Stimulated activated CD4-positive, alpha-beta T cell treated with anti-CD3 and anti-CD28 coated beads, Interleukin-1b, Interleukin-23, amount 100 ng/mL, for 24 hours (primary cell): ENCODE data around the gene ANKRD34B.

Experiments
- DNase-seq, 4 experiments: peaks; one replicate each; pipeline ENCODE4 v3.0.0-alpha.2; 2020; ENCODE audit warnings: low read depth in 4 of 4, low spot score in 1 of 4

ANKRD34B gene

DNA sequence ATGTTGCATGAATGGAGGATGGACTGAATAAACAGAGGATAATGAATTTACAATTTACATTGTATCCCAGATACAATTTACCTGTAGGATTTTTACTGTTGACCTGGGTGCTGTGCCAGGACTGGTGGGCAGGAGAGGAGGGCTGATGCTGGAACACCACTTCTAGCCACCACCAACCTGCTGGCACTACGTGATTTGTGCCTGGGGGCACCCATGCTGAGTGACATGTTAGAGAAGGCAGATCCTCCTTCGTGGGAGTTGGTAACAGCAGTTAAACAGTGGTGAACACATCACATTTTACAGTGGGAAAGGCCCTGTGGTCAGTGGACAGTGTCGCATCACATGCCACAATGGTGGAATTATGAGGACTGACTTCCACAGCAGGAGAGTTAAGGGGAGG is 3.0 kb upstream of the ANKRD34B start:
- DNase-seq, result no peak

DNA sequence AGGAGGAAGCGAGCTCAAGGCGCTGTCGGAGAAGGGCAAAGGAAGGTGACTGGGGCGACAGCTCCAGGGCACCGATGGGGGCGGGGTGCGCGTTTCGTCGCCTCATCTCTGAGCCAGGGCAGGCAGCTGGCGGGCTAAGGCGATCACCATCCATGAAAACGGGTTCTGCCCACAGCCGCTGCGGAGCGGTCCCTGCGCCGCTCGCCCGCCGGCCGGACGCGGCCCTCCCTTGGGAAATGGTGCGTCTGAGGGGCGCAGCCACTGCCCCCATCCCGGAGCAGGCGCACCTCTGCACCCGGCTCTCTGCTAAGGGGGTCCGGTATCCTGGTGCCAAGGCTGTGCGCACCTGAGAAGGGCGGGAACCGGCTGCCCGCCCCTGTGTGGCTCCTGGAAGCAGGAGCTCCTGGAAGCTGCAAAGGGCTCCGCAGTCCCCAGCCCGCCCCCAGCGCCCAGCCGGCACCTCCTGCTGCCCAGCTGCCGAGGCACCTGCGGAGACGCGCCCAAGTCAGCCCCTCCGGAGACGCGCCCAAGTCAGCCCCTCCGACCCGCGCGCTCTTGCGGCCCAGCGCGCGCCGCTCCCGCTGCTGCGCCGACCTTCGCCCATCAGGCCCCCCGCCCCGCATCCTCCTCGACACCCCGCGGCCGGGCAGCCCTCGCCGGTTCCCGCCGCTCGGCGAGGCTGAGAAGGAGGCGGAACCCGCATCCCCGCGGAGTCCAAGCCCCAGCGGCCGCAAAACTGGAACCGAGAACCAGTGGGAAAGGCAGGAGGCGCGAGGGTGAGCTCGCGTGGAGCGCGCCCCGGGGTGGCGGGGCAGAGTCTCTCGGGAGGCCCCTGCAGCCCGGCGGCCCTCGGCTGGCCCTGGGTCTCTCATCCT is 757 bp downstream of the ANKRD34B start:
- DNase-seq, result no peak

DNA sequence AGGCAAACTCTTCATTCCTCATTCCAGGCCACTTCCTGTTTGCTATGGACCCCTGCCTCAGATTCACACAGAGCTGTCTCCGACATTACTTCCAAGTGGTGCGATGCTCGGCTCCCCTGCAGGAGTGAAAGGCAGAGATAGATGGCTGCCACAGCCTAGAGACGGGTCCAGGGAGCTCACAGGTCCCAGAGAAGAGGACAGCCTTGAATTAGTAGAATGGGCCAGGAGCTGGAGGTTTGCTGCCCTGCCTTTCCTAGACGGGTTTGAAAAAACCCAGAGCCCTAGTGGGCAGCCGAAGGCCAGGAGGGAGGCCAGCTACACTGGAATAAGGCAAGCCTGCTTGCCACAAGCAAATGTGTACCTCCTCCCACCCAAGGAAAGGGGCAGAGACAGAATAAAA is 1.8 kb downstream of the ANKRD34B start:
- DNase-seq, result no peak

DNA sequence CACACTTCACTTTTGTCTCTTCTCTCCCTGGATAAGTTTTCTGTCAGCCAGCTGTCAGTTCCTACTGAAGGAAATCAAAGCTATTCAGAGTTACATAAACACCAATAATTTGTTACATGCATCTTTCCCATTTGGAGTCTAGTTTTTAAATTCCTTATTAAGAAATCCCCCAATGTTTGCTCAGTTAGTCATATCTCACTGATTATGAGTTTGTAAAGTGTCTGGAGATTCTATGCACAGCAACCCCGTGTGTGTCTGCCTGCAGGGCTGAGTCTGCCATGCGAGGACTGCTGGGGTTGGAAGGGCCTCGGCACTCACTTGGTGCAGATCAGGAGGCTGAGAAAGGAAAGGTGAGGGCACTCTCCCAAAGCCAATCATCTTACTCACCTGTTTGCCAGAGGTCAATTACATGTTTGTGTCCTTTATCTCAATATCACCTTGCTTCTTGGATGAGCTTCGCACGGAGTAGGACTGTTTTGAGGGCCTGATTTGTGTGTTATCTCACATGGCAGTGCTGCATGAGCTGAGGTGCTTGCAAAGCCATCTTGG is 3.3 kb downstream of the ANKRD34B start:
- DNase-seq, result no peak

DNA sequence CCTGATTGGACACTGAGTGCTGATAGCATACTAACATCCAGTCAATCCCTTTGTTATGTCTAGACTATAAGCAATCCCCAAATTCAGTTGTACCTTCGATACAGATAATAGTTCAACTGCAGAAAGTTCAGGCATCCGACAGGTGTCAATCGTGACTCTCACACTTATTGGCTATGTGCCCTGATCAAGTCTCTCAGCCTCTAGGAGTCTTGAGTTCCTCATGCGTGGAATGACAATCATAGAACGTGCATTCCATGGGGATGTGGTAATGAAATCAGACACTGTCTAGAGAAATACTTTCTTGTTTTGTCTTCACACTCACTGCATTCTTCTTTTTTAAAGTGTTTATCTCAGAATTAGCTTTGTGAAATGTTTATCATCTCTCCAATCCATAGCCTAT is 4.8 kb downstream of the ANKRD34B start:
- no peak for DNase-seq

DNA sequence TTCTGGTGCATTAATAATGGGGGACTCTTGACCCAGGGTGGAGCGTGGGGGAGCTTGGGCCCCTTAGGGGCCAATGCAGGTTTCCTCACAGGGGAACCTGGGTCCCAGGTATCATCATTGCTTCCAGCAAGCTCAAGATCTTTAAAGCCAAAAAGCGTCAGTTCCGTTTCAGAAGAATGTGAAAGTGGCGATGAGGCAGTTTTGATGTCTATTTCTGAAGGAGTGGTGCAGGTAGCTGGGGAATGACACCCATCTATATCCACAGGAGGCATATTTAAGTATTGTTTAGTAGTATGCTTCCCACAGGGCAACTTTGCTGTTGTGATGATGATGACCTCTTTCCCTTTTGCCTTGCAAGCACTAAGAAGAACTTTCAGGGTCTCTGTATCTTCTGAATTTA is 10.8 kb downstream of the ANKRD34B start:
- no peak for DNase-seq

DNA sequence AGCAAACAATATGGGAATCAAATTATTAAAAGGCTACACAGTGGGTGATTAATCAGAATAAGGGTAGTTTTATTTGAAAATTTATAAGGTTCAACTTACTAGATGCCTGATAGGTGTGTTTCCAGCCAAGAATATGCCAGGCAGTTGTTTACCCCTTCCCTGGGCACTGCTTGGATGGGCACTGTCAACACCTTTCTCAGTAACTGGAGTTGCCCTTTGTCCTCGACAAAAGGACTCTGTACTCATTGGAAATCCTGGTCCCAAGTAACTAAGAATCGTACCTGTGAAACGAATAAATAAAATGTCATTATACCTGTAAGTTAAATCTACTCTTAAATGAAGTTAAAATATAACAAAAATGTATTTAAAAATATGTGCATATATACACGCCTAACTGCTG is 15.0 kb downstream of the ANKRD34B start:
- DNase-seq, result no peak

DNA sequence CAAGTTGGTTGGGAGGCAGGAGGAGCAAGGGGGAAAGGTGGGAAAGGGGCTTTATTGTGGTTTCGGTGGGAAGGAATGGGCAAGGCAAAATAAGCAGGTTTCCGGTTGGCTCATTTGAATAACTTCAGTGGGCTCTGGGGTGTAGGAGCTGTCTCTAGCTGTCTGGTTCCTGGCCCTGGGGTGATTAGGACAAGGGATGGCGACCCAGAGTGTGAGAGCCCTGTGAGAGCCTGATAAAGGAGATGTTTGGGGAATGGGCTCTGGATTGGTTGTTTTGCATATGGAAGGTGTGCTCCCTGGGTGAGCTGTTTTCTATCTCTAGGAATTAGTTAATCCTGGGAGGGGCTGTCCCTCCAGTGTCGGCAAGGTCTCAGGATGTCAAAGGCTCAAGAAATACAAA is 15.4 kb downstream of the ANKRD34B start:
- DNase-seq, result no peak

DNA sequence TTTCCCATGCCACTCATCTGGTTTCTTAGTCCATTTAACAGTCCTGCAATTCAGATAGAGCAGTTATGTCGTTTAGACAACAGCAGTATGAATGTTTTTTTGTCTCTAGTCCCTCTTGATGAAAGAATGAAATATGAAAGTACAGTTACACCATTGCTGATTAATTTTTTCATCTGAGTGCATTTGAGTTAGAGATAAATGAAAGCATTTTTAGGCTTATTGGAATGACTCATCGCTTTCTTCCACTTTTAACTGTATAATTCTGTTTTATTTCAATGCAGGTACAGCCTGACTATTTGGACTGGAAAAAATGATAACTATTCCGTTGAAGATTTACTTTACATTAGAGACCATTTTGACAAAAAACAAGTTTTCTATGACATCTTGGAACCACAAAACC is 28.7 kb downstream of the ANKRD34B start:
- DNase-seq, result no peak

DNA sequence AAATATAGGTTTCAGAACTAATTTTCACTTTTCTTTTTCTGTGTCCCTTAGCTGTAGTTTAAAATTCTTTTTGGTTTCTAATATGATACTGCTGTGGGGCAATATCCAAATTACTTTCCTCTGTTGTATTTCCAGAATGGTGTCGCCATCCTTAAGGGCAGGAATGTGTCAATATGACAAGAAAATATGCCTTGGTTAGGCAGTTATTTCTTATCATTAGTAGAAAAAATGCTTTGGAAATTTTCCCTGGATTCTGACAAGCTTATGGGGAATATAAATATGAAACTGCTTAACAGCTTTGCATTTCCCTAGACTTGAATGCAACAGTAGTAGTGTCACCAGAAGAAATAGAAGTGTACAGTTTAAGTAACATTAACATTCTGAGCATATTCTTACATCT is 29.4 kb downstream of the ANKRD34B start:
- no peak for DNase-seq

DNA sequence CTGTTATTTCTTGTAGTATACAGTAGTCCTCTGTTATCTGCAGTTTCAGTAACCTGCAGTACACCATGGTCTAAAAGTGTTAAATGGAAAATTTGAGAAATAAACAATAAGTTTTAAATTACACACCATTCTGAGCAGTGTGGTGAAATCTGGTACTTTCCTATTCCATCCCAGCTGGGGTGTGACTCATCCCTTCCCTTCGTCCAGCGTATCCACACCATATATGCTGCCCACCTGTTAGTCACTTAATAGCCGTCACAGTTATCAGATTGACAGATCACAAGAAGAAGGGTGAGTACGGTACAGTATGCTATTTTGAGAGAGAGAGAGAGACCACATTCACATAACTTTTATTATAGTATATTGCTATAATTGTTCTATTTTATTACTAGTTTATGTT is 53.3 kb downstream of the ANKRD34B start:
- peak in 1 of 4 experiments; percentile 10 for DNase-seq

DNA sequence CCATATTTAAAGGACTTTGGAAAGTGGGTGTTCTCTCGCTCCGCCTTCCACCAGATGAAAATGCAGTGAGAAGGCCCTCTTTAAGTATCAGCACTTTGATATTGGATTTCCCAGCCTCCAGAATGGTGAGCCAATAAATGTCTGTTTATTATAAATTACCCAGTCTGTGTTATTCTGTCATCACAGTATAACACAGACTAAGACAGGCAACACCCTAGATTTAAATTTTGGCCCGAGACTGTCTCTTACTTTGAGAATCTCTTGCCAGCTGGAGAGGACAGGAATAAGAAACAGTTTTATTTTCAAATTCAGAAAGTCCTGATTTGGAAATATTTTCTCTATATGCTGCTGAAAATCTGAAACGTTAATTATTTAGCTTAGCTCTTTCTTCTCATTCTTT is 60.7 kb downstream of the ANKRD34B start:
- DNase-seq, result no peak

DNA sequence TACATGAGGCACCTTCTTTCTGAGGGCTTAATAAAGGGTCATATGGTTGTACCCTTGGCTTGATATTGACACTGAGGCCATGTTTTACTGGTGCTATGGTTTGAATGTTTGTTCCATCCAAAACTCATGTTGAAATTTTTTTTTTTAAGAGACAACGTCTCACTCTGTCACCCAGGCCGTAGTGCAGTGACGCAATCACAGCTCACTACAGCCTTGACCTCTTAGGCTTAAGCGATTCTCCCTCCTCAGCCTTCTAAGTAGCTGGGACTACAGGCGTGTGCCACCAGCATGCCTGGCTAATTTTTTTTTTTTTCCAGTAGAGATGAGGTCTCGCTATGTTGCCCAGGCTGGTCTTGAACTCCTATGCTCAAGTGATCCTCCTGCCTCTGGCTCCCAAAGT is 61.2 kb downstream of the ANKRD34B start:
- no peak for DNase-seq

DNA sequence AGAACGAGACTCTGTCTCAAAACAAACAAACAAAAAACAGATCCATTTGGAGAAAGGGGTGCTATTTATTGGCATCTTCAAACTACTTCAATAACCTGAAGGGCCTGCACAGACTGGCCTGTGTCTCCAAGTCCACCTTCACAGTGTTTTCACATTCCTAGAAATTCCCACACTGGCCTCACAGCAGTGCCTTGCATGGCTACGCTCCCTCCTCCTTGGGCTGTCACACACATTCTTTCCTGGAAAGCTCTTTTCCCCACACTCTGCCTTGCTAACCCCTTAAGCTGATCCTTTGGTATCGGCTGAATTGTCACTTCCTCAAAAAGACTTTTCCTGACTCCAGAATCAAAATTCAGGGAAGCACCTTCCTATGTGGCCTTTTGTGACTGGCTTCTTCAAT is 62.4 kb downstream of the ANKRD34B start:
- DNase-seq, result no peak
